Thyroid gland (tissue), 4 donors: ENCODE data around the gene TMEM214.

Experiments used
- CTCF ChIP-seq, 6 experiments: fragments of 200-600 bp in 3 of 6; fragments of 450-650 bp in 3 of 6; sonication (generic) in 3 of 6; IDR thresholded peaks; one replicate each; pipeline ENCODE4 v1.5.1; 2016 to 2019; ENCODE audit warnings: antibody characterized with exemption in 6 of 6, mild to moderate bottlenecking in 2 of 6, inconsistent platforms in 1 of 6, moderate library complexity in 1 of 6
- POLR2A ChIP-seq, 2 donors: fragments of 450-650 bp; IDR thresholded peaks; one replicate each; pipeline ENCODE4 v1.6.1; 2017; ENCODE audit warnings: antibody characterized with exemption in 2 of 2, mild to moderate bottlenecking in 2 of 2, moderate library complexity in 1 of 2

DNA sequence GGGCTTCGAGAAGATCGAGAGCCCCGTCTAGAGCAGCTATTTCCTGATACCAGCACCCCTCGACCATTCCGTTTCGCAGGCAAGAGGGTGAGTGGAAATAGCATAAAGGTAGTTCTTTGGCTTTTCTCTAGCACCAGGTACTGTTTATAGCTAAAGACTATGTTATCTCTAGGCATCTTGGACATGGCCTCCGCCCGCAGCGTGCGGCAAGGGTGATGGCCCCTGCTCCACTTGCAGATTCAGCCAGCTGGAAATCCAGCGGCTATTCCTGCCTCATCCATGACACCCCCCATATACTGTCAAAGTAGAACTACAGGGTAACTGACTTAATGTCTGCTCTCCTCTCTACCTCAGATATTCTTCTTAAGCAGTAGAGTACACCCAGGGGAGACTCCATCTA is 22.0 kb downstream of the TMEM214 start:
- TF ChIP-seq CTCF (IDR thresholded peaks at IDR 0.05): no peak
- no peak for TF ChIP-seq POLR2A (IDR thresholded peaks at IDR 0.05)
